Pancreas (tissue), 8 donors: ENCODE results near the gene C17orf78. TPM values are rescaled to one million over a fixed set of nuclear protein-coding genes. Genes with fewer than 3 reads are reported as not detected.

Source experiments
- polyA plus RNA-seq, 2 donors: library from polyadenylated mRNA; stranded (reverse); fragments of 200-250 nt; gene quantifications; one replicate each; pipeline ENCODE4 v1.2.3, GENCODE V29; 2013
- total RNA-seq, 6 donors: library from RNA; stranded (reverse); fragmentation: NEBNext Ultra II Directional in 4 of 6; extraction: Animal tissue kit (Norgen Biotek cat#: 25700) in 4 of 6; gene quantifications; one replicate each; pipeline versions ENCODE4 v1.2.1 to v1.2.4, GENCODE V29; 2021 to 2023
- donor health status: healthy with polysubstance abuse.
- donor health status: DM: no; HTN: no; CAD: no; lungs with moderate emphysema.
- donor health status: DM: no; HTN: no; CAD: no.
- donor health status: Bipolar disorder and iron deficiency.
- donor health status: DM: yes; HTN: yes; CAD: no.
- donor health status: DM: no; HTN: no; CAD: no.
- donor health status: DM: no; HTN: no; CAD: no.
- donor health status: DM: yes; HTN: yes; CAD: no.

Gene C17orf78
- total and polyA plus RNA-seq, 8 donors, result not detected

Other genes with a start within 250 kb of the C17orf78 start
- 10 to 100 TPM in 5 of 6 donors, 1 to 10 TPM in 1; 9.1 to 31.6 (median 14.9) TPM for gene ACACA, start 30.9 kb downstream of the C17orf78 start, total RNA-seq
- gene ACACA, start 30.9 kb downstream of the C17orf78 start, polyA plus RNA-seq, result 10 to 100 TPM; 11.3 to 12.4 TPM
- gene TADA2A, start 30.9 kb downstream of the C17orf78 start, total RNA-seq, result 10 to 100 TPM in 3 of 6 donors, 1 to 10 TPM in 3; 7.7 to 11.9 (median 10.1) TPM
- 1 to 10 TPM; 5.2 to 10.0 TPM for gene TADA2A, start 30.9 kb downstream of the C17orf78 start, polyA plus RNA-seq
- gene DUSP14, start 113.9 kb downstream of the C17orf78 start, total RNA-seq, result 1 to 10 TPM; 2.7 to 5.6 (median 4.4) TPM
- 1 to 10 TPM; 2.9 to 6.4 TPM for gene DUSP14, start 113.9 kb downstream of the C17orf78 start, polyA plus RNA-seq
- gene SYNRG, start 233.4 kb downstream of the C17orf78 start, total RNA-seq, result 10 to 100 TPM; 14.1 to 26.0 (median 18.4) TPM
- 1 to 10 TPM; 7.4 to 9.7 TPM for gene SYNRG, start 233.4 kb downstream of the C17orf78 start, polyA plus RNA-seq